Fibroblast of pulmonary artery (primary cell): ENCODE measurements around the gene CELSR1.

ENCODE experiments used
- DNase-seq: peaks from one replicate; pipeline ENCODE4 v3.0.0-alpha.2; 2010; ENCODE audit warnings: low read depth
- H3K4me3 ChIP-seq: replicated peaks from 2 replicates; pipeline ENCODE4 v1.5.1; 2011; ENCODE audit warnings: low read depth, mild to moderate bottlenecking, control low read depth, low read length, moderate library complexity
- CTCF ChIP-seq: IDR thresholded peaks from 2 replicates; pipeline ENCODE4 v1.5.1; 2011; ENCODE audit warnings: mild to moderate bottlenecking, control low read depth, low read length, inconsistent platforms; ENCODE audit errors: missing control alignments

Gene CELSR1

GRCh38 chr22:46366327-46366731 lies 171.1 kb downstream of the CELSR1 start:
- no peak for TF ChIP-seq CTCF
- DNase-seq, result no peak
- no peak overlapping the region for H3K4me3 ChIP-seq

- no peak overlapping the region for H3K4me3 ChIP-seq
- no peak for TF ChIP-seq CTCF
- no peak for DNase-seq
Observed at GRCh38 chr22:46365166-46365624, 172.2 kb downstream of the CELSR1 start.

GRCh38 chr22:46364341-46365165 lies 172.9 kb downstream of the CELSR1 start:
- no peak for TF ChIP-seq CTCF
- DNase-seq, result no peak
- no peak overlapping the region for H3K4me3 ChIP-seq

DNA sequence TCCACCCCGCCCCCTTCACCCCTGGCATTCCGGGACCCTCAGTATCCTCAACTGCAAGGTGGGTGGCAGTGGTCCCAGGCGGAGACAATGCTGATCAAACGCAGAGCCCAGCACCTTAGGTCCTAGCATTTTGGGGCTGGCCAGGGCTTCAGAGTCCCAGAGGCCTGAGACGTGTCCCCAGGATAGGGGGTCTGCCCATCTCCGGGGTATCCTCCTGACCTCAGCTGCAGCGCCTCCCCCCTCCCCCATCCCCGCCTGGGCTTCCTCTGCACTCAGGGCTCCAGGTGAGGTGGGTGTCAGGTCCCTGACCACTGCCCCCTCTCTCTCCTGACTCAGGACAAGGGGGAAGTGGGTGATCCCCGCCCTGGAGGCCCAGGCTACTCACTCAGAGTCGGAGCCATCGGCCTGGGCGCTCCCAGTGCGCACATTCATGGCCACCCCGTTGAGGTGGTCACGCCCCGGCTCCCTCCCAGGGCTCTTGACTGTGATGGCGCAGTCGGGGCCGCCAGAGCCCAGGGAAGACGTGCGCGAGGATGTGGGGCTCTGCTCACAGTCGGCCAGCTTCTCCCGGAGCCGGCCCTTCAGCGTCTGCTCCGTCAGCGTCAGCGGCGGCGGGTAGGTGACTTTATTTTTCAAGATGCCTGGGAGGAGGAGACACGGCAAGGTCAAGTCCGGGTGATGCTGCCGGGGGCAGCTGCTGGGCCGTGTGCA lies 173.7 kb downstream of the CELSR1 start:
- DNase-seq, result no peak
- no peak for TF ChIP-seq CTCF
- no peak overlapping the region for H3K4me3 ChIP-seq

- TF ChIP-seq CTCF, result no peak
- no peak overlapping the region for H3K4me3 ChIP-seq
- no peak for DNase-seq
Observed at GRCh38 chr22:46362934-46363515, 174.4 kb downstream of the CELSR1 start.

DNA sequence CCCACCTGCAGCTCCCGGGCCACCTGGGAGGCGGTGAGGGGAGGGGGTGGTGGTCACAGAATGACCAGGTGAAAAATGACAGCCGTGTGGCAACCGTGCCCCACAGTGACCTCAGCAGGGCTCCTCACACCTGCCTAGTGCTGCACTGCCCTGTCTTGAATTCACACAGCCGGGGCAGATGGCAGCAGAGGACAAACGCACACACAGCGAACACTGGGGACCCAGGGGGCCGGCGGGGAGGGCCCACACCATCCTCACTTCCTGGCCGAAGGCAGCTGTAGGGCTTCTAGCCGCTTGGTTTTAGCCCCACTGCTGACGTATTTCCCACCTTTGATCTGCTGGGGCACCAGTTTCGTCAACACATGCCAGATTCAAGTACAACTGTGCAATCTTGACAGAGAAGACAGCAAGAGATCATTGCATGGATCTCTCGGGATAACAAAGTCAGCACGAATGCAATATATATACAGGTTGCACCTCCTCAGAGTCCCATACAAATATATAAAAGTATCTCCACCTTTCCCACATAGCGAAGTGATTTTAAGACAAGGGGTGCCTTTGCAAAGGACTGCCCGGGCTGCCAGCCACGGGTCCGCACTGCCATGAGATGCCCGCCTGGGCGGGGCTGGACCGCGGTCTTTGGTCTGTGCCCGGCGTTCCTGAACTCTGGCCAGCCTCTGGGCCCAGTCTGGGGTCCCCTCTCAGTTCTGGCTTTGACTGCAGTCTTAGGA lies 175.1 kb downstream of the CELSR1 start:
- H3K4me3 ChIP-seq, result no peak overlapping the region
- no peak for DNase-seq
- TF ChIP-seq CTCF, result no peak
